Fibroblast of lung (primary cell): ENCODE data around the gene COMMD8. TPM values are rescaled to one million over a fixed set of nuclear protein-coding genes. Genes with fewer than 3 reads are reported as not detected.

Experiments
- DNase-seq, 2 donors: peaks; one replicate each; pipeline versions ENCODE4 v3.0.0 to v3.0.0-alpha.2; 2010; ENCODE audit warnings: low read depth in 2 of 2
- H2AFZ ChIP-seq: 2 replicates; pipeline ENCODE4 v1.5.1; 2012; ENCODE audit warnings: low read length, control low read depth, inconsistent platforms
- H3K27ac ChIP-seq: 2 replicates; pipeline ENCODE4 v1.5.1; 2011; ENCODE audit warnings: low read length, control low read depth; ENCODE audit not compliant: insufficient read depth
- H3K27me3 ChIP-seq: 2 replicates; pipeline ENCODE4 v1.5.1; 2011; ENCODE audit warnings: mild to moderate bottlenecking, low read length; ENCODE audit not compliant: control insufficient read depth, insufficient read depth
- H3K36me3 ChIP-seq: 2 replicates; pipeline ENCODE4 v1.5.1; 2011; ENCODE audit warnings: low read length; ENCODE audit not compliant: control insufficient read depth, insufficient read depth
- H3K4me1 ChIP-seq: 2 replicates; pipeline ENCODE4 v1.5.1; 2011; ENCODE audit warnings: low read length; ENCODE audit not compliant: control insufficient read depth, insufficient read depth; ENCODE audit errors: extremely low read depth
- H3K4me2 ChIP-seq: 2 replicates; pipeline ENCODE4 v1.5.1; 2011; ENCODE audit warnings: low read length, control low read depth; ENCODE audit not compliant: insufficient read depth; ENCODE audit errors: extremely low read depth
- H3K4me3 ChIP-seq, 4 experiments: fragments of 200-600 bp in 1 of 4; sonication (generic) in 1 of 4; replicated peaks in 1 of 4; 2 replicates each; pipeline ENCODE4 v1.5.1; 2011 to 2016; ENCODE audit warnings: low read length in 4 of 4, low read depth in 3 of 4, mild to moderate bottlenecking in 3 of 4, control low read depth in 2 of 4, inconsistent platforms in 1 of 4, mixed read lengths in 1 of 4; ENCODE audit not compliant: insufficient read depth in 1 of 4; ENCODE audit errors: control extremely low read depth in 1 of 4
- H3K79me2 ChIP-seq: 2 replicates; pipeline ENCODE4 v1.5.1; 2012; ENCODE audit warnings: mild to moderate bottlenecking, low read length, inconsistent platforms; ENCODE audit not compliant: control insufficient read depth, insufficient read depth
- H3K9ac ChIP-seq: 2 replicates; pipeline ENCODE4 v1.5.1; 2011; ENCODE audit warnings: mild to moderate bottlenecking, low read length, control low read depth; ENCODE audit not compliant: insufficient read depth
- H3K9me3 ChIP-seq: 2 replicates; pipeline ENCODE4 v1.5.1; 2012; ENCODE audit warnings: low read depth, low read length; ENCODE audit not compliant: control insufficient read depth, insufficient read depth
- H4K20me1 ChIP-seq: 2 replicates; pipeline ENCODE4 v1.5.1; 2011; ENCODE audit warnings: low read length; ENCODE audit not compliant: control insufficient read depth, insufficient read depth; ENCODE audit errors: extremely low read depth
- CTCF ChIP-seq, 2 donors: IDR thresholded peaks in 1 of 2; conservative IDR thresholded peaks in 1 of 2; 1 replicate in 1 of 2; 2 replicates in 1 of 2; pipeline ENCODE4 v1.5.1; 2011 to 2012; ENCODE audit warnings: low read length in 2 of 2, control low read depth in 1 of 2, inconsistent platforms in 1 of 2, low read depth in 1 of 2, mild to moderate bottlenecking in 1 of 2
- EZH2 ChIP-seq: IDR thresholded peaks from 2 replicates; pipeline ENCODE4 v1.5.1; 2012; ENCODE audit warnings: low read length, control low read depth, mild to moderate bottlenecking; ENCODE audit errors: missing control alignments
- polyA minus RNA-seq: library from RNA; depleted of rRNA, polyadenylated mRNA; stranded (reverse); fragments of >200 nt; gene quantifications from 2 replicates; pipeline ENCODE4 v1.2.3, GENCODE V29; 2011; ENCODE audit warnings: low replicate concordance
- polyA plus RNA-seq, 2 donors: library from polyadenylated mRNA; depleted of rRNA in 1 of 2; stranded (reverse) in 1 of 2; unstranded in 1 of 2; fragments of >200 nt; gene quantifications; 2 replicates each; pipeline ENCODE4 v1.2.1, GENCODE V29; 2011 to 2012; ENCODE audit warnings: missing spikeins in 1 of 2
- total RNA-seq: library from RNA; depleted of rRNA; stranded (reverse); fragments of >200 nt; gene quantifications from 2 replicates; pipeline ENCODE4 v1.2.1, GENCODE V29; 2014

COMMD8 gene
- total RNA-seq (23.6 and 29.6 TPM in 2 replicates), polyA plus RNA-seq (30.2 and 31.5 TPM in 2 replicates), polyA minus RNA-seq (0.59 TPM in 1 of 2 replicates, not detected in the other)
- 25.8 and 27.9 TPM in 2 replicates for polyA plus RNA-seq (2012)

GRCh38 chr4:47463235-47463956, at the start of gene COMMD8:
COMMD8 (minus strand) TSS chr4:47463702; CDS start chr4:47463651, 51 bp downstream.
- Histone ChIP-seq H2AFZ (peak within 1 kb of the TSS; percentile 90), H3K9me3 (no peaks in the 10 kb centered on the region), H3K27ac (peak within 1 kb of the TSS; percentile 81)

DNA sequence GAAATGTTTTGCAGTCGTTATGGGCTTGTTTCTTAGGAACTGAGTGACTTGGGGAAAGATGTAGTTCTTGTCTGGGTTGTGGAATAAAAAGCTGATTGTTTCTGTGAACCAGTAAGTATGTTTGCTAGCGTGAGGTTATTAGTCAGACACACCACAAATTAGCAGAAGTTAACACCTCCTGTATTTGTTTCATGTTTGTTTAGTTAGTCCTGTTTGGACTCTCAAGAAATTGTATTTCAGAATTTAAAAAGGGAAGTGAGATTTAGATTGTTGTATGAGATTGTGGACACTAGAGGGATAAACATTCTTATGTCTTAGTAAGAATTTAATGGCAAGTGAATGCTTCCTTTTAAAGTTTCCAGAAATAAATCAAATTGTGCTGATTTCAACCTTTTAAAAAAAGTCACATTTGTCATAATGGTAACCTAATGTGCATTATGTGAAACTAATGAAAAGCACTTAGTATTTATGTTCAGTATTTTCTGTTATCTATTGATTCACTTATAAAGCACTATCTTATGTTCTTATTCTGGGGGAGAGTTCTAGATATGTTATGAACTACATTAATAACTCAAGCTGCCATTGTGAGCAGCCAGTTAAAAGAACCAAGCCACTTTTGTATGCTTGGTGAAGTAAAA, 47.1 kb upstream of the COMMD8 start:
- no peaks in the 10 kb centered on the region for H3K79me2 ChIP-seq
- H3K27me3 ChIP-seq = no peaks in the 10 kb centered on the region
- H3K4me2 ChIP-seq = no peak overlapping the region
- H3K4me1 ChIP-seq = no peaks in the 10 kb centered on the region
- no peak overlapping the region for H3K27ac ChIP-seq
- H3K9ac ChIP-seq = no peak overlapping the region
- no peaks in the 10 kb centered on the region for H4K20me1 ChIP-seq
- H2AFZ ChIP-seq = no peak overlapping the region
- DNase-seq = peak; percentile 33 to 37
- H3K9me3 ChIP-seq = no peaks in the 10 kb centered on the region
- peak in 1 of 2 donors; percentile 16 for TF ChIP-seq CTCF (conservative IDR thresholded peaks at IDR 0.05 in 1 of 2, IDR thresholded peaks at IDR 0.05 in 1 of 2; ENCODE audit: low read depth in 1 of 2, low read length in 2 of 2)
- TF ChIP-seq EZH2 = no peak
- H3K4me3 ChIP-seq = no peak overlapping the region
- no peaks in the 10 kb centered on the region for H3K36me3 ChIP-seq

More at GRCh38 chr4:47463235-47463956, at the start of gene COMMD8:
- no peaks in the 10 kb centered on the region for H3K4me1 ChIP-seq
- no peaks in the 10 kb centered on the region for H3K27me3 ChIP-seq
- peak within 1 kb of the TSS; percentile 85 for H3K9ac ChIP-seq
- H3K79me2 ChIP-seq = peaks cover 6% of the 10 kb centered on the region
- H3K36me3 ChIP-seq = no peaks in the 10 kb centered on the region
- no peaks in the 10 kb centered on the region for H4K20me1 ChIP-seq
- DNase-seq = peak; percentile 94 to 96
- peak in 1 of 2 donors; percentile 18 for TF ChIP-seq CTCF (conservative IDR thresholded peaks at IDR 0.05 in 1 of 2, IDR thresholded peaks at IDR 0.05 in 1 of 2; ENCODE audit: low read depth in 1 of 2, low read length in 2 of 2)
- TF ChIP-seq EZH2 = no peak
- peak within 1 kb of the TSS; percentile 91 for H3K4me2 ChIP-seq
- peak within 1 kb of the TSS; percentile 47 to 94 (median 78) for H3K4me3 ChIP-seq

GRCh38 chr4:47505666-47506065, 42.2 kb upstream of the COMMD8 start:
- Histone ChIP-seq H3K9ac (no peak overlapping the region), H3K27ac (no peak overlapping the region), H3K27me3 (no peaks in the 10 kb centered on the region), H3K36me3 (no peaks in the 10 kb centered on the region), H3K4me2 (no peak overlapping the region), H4K20me1 (no peaks in the 10 kb centered on the region), H2AFZ (no peak overlapping the region), H3K4me1 (no peaks in the 10 kb centered on the region), H3K9me3 (no peaks in the 10 kb centered on the region), H3K79me2 (no peaks in the 10 kb centered on the region), H3K4me3 (no peak overlapping the region)
- TF ChIP-seq EZH2 = no peak
- no peak for TF ChIP-seq CTCF (conservative IDR thresholded peaks at IDR 0.05 in 1 of 2, IDR thresholded peaks at IDR 0.05 in 1 of 2; ENCODE audit: low read depth in 1 of 2, low read length in 2 of 2)
- DNase-seq = no peak
